GM19438 (cell line): ENCODE data around the gene ITGAL.
"Not testable (repeated sequence)": the region's sequence is repeated elsewhere in the genome, so short reads cannot be mapped to it uniquely, and the experiment has no call there.

Experiments used
- ATAC-seq: cut with Tn5 transposase; IDR thresholded peaks from one replicate; pipeline ENCODE4 v1.9.1; 2021; ENCODE audit warnings: low read depth; ENCODE audit not compliant: unreplicated experiment

The ITGAL gene

GRCh38 chr16:30490210-30490609, 17.7 kb downstream of the ITGAL start:
- no peak for ATAC-seq

- no peak for ATAC-seq
These were observed 18.7 kb downstream of the ITGAL start for GRCh38 chr16:30491229-30491628.

GRCh38 chr16:30491744-30492308, 19.3 kb downstream of the ITGAL start:
- ATAC-seq = no peak

GRCh38 chr16:30493941-30494488, 21.5 kb downstream of the ITGAL start:
- no peak for ATAC-seq

- ATAC-seq = no peak
These were observed 22.2 kb downstream of the ITGAL start for GRCh38 chr16:30494709-30495108.

GRCh38 chr16:30499284-30499683, 26.7 kb downstream of the ITGAL start:
- ATAC-seq = no peak

GRCh38 chr16:30503403-30504296, 31.1 kb downstream of the ITGAL start:
- ATAC-seq = no peak

GRCh38 chr16:30509081-30509765, 36.7 kb downstream of the ITGAL start:
- ATAC-seq = no peak

GRCh38 chr16:30510376-30510938, 37.9 kb downstream of the ITGAL start:
- no peak for ATAC-seq

GRCh38 chr16:30511509-30511908, 39.0 kb downstream of the ITGAL start:
- no peak for ATAC-seq

- no peak for ATAC-seq
These were observed 42.7 kb downstream of the ITGAL start for GRCh38 chr16:30515275-30515674.

GRCh38 chr16:30518552-30518951, 46.0 kb downstream of the ITGAL start:
- ATAC-seq = no peak

- no peak for ATAC-seq
These were observed 46.8 kb downstream of the ITGAL start for GRCh38 chr16:30519120-30520049.

GRCh38 chr16:30521476-30521872, 48.9 kb downstream of the ITGAL start:
- no peak for ATAC-seq

GRCh38 chr16:30521873-30522641, 49.5 kb downstream of the ITGAL start:
- no peak for ATAC-seq

GRCh38 chr16:30522702-30523463, 50.3 kb downstream of the ITGAL start:
- ATAC-seq = not testable (repeated sequence)

- no peak for ATAC-seq
These were observed 51.4 kb downstream of the ITGAL start for GRCh38 chr16:30523768-30524574.
